Lower leg skin (tissue), 4 donors: Measurements from ENCODE around the gene PLA2G12B. TPM values are rescaled to one million over a fixed set of nuclear protein-coding genes. Genes with fewer than 3 reads are reported as not detected.

Experiments
- DNase-seq, 2 donors: peaks; one replicate each; pipeline ENCODE4 v3.0.0-alpha.2; 2019; ENCODE audit warnings: low spot score in 2 of 2
- H3K4me3 ChIP-seq: fragments of 200-600 bp; sonication (generic); 2 replicates; pipeline ENCODE4 v1.5.1; 2017; ENCODE audit warnings: mild to moderate bottlenecking, low read depth; ENCODE audit not compliant: poor library complexity, severe bottlenecking
- CTCF ChIP-seq, 3 donors: fragments of 450-650 bp; IDR thresholded peaks; one replicate each; pipeline ENCODE4 v1.5.1; 2016; ENCODE audit warnings: antibody characterized with exemption in 3 of 3, mild to moderate bottlenecking in 3 of 3, moderate library complexity in 2 of 3
- POLR2A ChIP-seq, 2 donors: fragments of 450-650 bp; IDR thresholded peaks; one replicate each; pipeline ENCODE4 v1.6.1; 2016 to 2017; ENCODE audit warnings: antibody characterized with exemption in 2 of 2, mild to moderate bottlenecking in 1 of 2, moderate library complexity in 1 of 2
- WGBS, 2 donors: methylation state at CpG; one replicate each; pipeline ENCODE4 v1.1.5; 2018; 5-methylcytosine and 5-hydroxymethylcytosine counted together
- intact Hi-C: fragments of 100-400 bp; cut with DNase I; formaldehyde crosslinking; loops from one replicate; pipeline ENCODE4 v1.15.0; 2023; ENCODE audit warnings: low total_unique reads
- total RNA-seq, 4 donors: library from RNA; depleted of rRNA; stranded (reverse); fragments of >200 nt; gene quantifications; one replicate each; pipeline ENCODE4 v1.1.0, GENCODE V29; 2016

The PLA2G12B gene
- total RNA-seq, 4 donors from 2014 or later = not detected

- no peak overlapping the region for H3K4me3 ChIP-seq
- intact Hi-C loops = no loop called here
- no peak for DNase-seq
- 8 to 23% methylated on average over 1 of the region's 1 CpG for WGBS, 2 donors
- no peak for TF ChIP-seq POLR2A (IDR thresholded peaks at IDR 0.05)
- no peak for TF ChIP-seq CTCF (IDR thresholded peaks at IDR 0.05)
Observed at GRCh38 chr10:72886621-72887020, 68.0 kb downstream of the PLA2G12B start.

GRCh38 chr10:72885953-72886352 is 68.7 kb downstream of the PLA2G12B start:
- intact Hi-C loops = no loop called here
- WGBS, 2 donors = 87 to 88% methylated on average over 2 of the region's 2 CpGs
- TF ChIP-seq POLR2A (IDR thresholded peaks at IDR 0.05) (no peak), CTCF (IDR thresholded peaks at IDR 0.05) (no peak)
- no peak for DNase-seq
- H3K4me3 ChIP-seq = no peak overlapping the region

Other genes starting within 250 kb of the PLA2G12B start
- gene OIT3, start 61.1 kb downstream of the PLA2G12B start, total RNA-seq = not detected
- gene P4HA1, start 142.1 kb upstream of the PLA2G12B start, total RNA-seq = 10 to 100 TPM; 14.3 to 29.5 (median 20.5) TPM
- 1 to 10 TPM; 1.3 to 3.6 (median 2.9) TPM for gene NUDT13, start 155.6 kb upstream of the PLA2G12B start, total RNA-seq
- 10 to 100 TPM; 29.8 to 35.4 (median 31.3) TPM for gene ECD, start 213.2 kb upstream of the PLA2G12B start, total RNA-seq
- gene FAM149B1, start 213.3 kb upstream of the PLA2G12B start, total RNA-seq = 10 to 100 TPM; 12.4 to 21.7 (median 16.3) TPM